ENCODE data around the gene FCGBP. TPM values are rescaled to one million over a fixed set of nuclear protein-coding genes. Genes with fewer than 3 reads are reported as not detected.
A peak's percentile ranks its signal among the peaks of the same experiment; 100 is the strongest.
"Not testable (repeated sequence)": the region's sequence is repeated elsewhere in the genome, so short reads cannot be mapped to it uniquely, and the experiment has no call there.

The FCGBP gene
- total RNA-seq, 2 donors from 2014 or later = 2.1 to 11.3 TPM

DNA sequence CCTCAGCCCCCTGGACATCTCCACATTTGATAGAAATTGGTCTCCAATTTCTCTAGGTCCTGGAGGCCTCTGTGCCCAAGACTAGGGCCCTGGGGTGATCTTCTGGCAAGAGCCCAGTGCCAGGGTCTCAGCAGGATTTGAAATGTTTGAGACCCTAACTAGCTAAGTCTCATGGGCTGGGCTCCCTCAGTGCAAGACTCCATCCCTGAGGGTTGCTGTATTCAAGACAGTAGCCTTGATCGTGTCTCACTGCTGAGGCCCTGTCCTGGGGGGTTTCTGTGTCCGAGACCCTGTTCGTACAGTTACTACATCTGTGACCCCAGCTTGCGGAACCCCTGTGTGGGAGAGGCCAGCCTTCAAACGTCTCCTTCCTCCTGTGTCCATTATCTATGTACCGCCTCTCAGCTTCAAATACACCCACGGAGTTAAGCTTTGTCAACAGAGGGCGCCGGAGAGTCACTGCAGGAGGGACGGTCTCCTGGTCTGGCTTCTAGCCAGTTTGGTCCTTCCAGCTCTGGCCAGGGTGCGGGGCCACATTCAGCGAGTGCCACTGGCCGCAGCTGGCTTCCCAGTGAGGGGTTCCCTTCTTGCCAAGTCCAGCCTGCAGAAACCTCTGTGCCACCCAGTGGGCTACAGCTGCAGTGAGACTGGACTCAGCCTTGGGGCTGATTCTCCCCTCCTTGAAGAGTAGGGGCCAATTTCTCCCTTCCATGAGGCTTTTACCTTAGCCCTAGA lies 36.8 kb downstream of the FCGBP start:
- not testable (repeated sequence) for H3K4me1 Mint-ChIP-seq; H3K27ac Mint-ChIP-seq; H3K36me3 Mint-ChIP-seq (ENCODE audit: low read depth); H3K27me3 Mint-ChIP-seq; H3K9me3 Mint-ChIP-seq; H3K4me3 Mint-ChIP-seq
- peak; percentile 91 for ATAC-seq (replicated peaks)

- not testable (repeated sequence) for H3K4me3 Mint-ChIP-seq; H3K4me1 Mint-ChIP-seq; H3K27me3 Mint-ChIP-seq; ATAC-seq (replicated peaks); H3K36me3 Mint-ChIP-seq (ENCODE audit: low read depth); H3K9me3 Mint-ChIP-seq
- H3K27ac Mint-ChIP-seq = peak overlapping the region; percentile 4
These were observed 39.3 kb downstream of the FCGBP start for GRCh38 chr19:39895096-39895495.

- not testable (repeated sequence) for ATAC-seq (replicated peaks); H3K27me3 Mint-ChIP-seq; H3K4me1 Mint-ChIP-seq; H3K4me3 Mint-ChIP-seq; H3K36me3 Mint-ChIP-seq (ENCODE audit: low read depth); H3K9me3 Mint-ChIP-seq
- peak overlapping the region; percentile 4 for H3K27ac Mint-ChIP-seq
These were observed 40.2 kb downstream of the FCGBP start for GRCh38 chr19:39894236-39894606.

DNA sequence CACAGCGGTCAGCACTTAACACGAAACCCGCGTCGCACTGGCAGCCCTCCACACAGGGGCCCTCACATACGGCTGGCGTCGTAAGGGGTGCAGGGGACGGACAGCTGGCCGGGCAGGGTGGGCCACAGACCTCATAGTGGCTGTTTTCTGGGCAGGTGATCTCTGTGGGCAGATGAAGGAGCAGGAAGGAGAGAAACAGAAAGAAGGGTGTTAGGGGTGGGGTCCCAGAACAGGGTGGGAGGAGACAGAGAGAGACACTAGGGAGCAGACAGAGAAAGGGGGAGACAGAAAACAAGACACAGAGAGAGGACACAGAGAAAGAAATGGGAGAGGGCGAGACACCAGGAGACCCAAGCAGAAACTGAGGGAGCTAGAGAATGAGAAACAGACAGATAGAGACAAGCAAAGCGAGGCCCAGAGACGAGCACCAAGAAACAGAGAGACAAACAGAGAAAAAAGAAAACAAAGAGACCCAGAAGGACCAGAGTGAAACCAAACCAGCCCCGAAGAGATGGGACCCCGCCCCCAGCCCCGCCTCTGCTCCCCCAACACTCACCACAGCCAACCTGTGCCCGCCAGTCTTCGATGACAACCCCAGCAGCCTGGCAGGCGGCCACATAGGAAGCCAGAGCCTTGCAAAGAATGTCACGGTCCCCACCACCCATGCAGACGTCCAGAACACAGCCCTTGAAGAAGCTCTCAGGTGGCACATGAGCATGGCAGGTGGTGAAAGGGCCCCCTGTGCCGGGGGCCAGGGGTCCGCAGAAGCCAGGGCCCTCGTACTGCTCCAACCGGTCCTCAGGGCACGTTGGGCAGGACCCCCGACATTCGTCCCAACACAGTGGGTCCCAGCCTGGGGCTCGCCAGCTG lies 40.8 kb downstream of the FCGBP start:
- not testable (repeated sequence) for ATAC-seq (replicated peaks)

DNA sequence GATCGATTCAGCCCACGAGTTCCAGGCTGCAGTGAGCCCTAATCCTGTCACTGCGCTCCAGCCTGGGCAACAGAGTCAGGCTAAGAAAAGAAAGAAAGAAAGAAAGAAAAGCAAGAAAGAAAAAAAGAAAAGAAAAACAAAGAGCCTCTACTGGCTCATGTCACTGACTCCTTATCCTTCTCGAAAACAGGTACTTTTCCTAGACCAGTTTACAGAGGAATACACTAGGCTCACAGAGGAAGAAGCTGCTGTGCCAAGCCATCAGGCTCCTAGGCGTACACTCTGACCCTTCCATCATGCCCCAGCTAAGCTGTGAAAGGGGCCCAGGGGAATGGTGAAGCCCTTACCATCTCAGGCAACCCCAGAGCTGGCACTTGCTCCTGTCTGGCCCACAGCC lies 41.9 kb downstream of the FCGBP start:
- not testable (repeated sequence) for H3K4me1 Mint-ChIP-seq; H3K27ac Mint-ChIP-seq; H3K4me3 Mint-ChIP-seq; H3K27me3 Mint-ChIP-seq; H3K36me3 Mint-ChIP-seq (ENCODE audit: low read depth); H3K9me3 Mint-ChIP-seq; ATAC-seq (replicated peaks)

More for the DNA sequence above, 40.8 kb downstream of the FCGBP start:
- H3K27ac Mint-ChIP-seq; H3K36me3 Mint-ChIP-seq (ENCODE audit: low read depth); H3K4me3 Mint-ChIP-seq; H3K4me1 Mint-ChIP-seq; H3K9me3 Mint-ChIP-seq; H3K27me3 Mint-ChIP-seq: not testable (repeated sequence)

DNA sequence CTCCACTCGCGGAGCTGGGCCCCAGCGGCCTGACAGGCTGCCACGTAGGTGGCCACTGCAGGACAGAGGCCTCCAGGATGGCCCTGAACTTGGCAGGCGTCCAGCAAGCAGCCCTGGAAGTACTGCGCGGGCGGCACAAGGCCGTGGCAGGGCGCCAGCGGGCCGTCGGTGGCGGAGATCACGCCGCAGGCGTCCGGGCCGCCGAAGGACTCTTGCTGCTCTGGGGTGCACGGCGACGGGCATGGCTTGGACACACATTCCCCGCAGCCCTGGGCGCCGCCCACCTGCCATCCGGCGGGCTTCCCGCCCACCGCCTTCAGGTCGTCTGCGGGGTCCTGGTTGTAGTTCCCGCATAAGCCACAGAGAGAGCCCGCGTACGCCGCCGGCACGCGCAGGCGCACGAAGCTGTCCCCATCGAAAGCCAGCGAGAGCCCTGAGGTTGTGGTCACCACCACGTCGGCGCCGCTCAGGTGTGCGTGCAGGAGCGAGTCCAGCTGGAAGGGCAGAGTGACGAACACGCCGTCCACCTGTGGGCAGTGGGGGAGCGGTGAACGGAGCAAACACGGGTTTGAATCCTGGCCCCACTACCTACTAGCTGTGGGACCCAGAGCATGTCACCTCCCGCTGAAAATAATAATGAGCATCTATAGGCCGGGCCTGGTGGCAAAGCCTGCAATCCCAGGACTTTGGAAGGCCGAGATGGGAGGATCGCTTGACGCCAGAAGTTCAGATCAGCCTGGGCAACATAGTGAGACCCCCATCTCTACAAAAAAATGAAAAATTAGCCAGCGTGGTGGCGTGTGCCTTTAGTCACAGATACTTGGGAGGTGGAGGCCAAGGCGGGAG lies 42.6 kb downstream of the FCGBP start:
- H3K27me3 Mint-ChIP-seq; H3K4me3 Mint-ChIP-seq; ATAC-seq (replicated peaks); H3K36me3 Mint-ChIP-seq (ENCODE audit: low read depth); H3K4me1 Mint-ChIP-seq; H3K27ac Mint-ChIP-seq; H3K9me3 Mint-ChIP-seq: not testable (repeated sequence)

DNA sequence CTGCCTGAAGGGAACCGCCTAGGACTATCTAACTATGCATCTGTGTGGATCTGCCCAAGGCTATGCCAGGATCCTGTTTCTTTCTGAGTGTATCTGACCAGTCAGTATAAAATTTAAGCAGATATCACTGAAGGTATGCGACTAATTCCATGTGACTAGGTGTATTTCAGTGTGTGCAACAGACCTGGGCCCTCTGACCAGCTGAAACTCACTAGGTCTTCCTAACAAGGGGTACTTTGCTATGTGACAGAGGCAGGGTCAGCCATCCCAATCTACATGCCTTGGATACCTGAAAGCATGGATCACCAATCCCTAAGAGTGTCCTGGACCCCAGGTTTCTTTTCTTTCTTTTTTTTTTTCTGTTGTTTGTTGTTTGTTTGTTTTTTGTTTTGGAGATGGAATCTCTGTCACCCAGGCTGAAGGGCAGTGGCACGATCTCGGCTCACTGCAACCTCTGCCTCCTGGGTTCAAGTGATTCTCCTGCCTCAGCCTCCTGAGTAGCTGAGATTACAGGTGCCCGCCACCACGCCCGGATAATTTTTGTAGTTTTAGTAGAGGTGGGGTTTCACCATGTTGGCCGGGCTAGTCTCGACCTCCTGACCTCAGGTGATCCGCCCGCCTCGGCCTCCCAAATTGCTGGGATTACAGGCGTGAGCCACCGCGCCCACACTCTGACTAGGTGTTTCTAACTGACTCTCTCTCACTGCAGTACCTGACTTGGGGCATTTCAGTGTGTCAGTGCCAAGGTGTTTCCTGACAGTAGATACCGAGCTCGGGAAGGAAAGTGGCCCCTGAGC lies 43.5 kb downstream of the FCGBP start:
- no peaks in the 10 kb centered on the region for H3K4me1 Mint-ChIP-seq
- H3K4me3 Mint-ChIP-seq = no peak overlapping the region
- no peaks in the 10 kb centered on the region for H3K36me3 Mint-ChIP-seq (ENCODE audit: low read depth)
- ATAC-seq (replicated peaks) = peak; percentile 12
- no peaks in the 10 kb centered on the region for H3K27me3 Mint-ChIP-seq
- no peak overlapping the region for H3K27ac Mint-ChIP-seq
- H3K9me3 Mint-ChIP-seq = no peaks in the 10 kb centered on the region

- H3K36me3 Mint-ChIP-seq (ENCODE audit: low read depth); H3K4me1 Mint-ChIP-seq; H3K4me3 Mint-ChIP-seq; H3K27ac Mint-ChIP-seq; H3K9me3 Mint-ChIP-seq; H3K27me3 Mint-ChIP-seq: not testable (repeated sequence)
- ATAC-seq (replicated peaks) = peak; percentile 8
These were observed 44.3 kb downstream of the FCGBP start for GRCh38 chr19:39889872-39890754.

DNA sequence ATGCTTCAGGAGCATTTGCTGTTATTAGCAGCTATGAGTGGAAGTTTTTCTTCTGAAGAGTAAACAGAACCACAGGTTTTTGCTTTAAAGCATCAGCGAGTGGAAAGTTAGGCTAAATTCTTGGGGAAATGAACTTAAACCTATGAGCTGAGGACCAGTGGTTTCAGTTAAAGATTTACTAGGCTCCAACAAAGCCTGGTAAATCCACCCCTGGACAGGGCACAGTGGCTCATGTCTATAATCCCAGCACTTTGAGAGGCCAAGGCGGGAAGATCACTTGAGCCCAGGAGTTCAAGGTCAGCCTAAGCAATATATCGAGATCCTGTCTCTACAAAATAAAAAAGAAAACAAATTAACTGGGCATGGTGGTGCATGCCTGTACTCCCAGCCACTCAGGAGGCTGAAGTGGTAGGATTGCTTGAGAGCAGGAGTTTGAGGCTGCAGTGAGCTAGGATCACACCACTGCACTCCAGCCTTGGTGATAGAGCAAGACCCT lies 46.9 kb downstream of the FCGBP start:
- not testable (repeated sequence) for H3K9me3 Mint-ChIP-seq; H3K27ac Mint-ChIP-seq; H3K4me1 Mint-ChIP-seq; H3K4me3 Mint-ChIP-seq; ATAC-seq (replicated peaks); H3K27me3 Mint-ChIP-seq; H3K36me3 Mint-ChIP-seq (ENCODE audit: low read depth)

DNA sequence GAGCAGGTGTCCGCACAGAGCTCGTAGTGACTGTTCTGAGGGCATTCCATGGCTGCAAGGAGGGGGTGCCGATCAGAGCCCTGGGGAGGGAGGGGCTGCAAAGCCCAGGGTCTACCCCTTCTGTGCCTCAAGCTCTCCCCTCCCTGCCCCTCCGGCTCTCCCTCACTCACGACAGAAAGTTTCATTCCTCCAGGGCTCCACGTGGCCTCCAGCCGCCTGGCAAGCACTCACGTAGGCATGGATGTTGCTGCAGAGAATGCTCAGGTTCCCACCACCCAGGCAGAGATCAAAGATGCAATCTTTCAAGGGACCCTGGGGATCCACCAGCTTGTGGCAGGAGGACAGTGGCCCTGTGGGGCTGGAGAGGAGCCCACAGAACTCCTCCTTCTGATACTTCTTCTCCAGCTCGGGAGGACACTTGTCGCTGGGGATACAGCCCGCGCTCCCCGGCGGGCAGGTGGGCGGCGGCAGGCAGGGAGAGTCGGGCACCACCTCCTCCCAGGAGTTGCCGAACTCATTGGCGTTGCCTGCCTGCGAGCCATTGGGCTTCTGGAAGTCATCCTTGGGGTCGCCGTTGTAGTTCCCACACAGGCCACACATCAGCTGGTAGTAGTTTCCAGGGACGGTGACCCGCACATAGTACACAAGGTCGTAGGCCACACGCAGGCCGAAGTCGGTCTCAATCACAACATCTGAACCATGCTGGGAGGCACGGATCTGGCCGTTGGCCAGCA lies 48.4 kb downstream of the FCGBP start:
- H3K27ac Mint-ChIP-seq; H3K4me1 Mint-ChIP-seq; H3K27me3 Mint-ChIP-seq; H3K9me3 Mint-ChIP-seq; H3K4me3 Mint-ChIP-seq; H3K36me3 Mint-ChIP-seq (ENCODE audit: low read depth); ATAC-seq (replicated peaks): not testable (repeated sequence)

- H3K36me3 Mint-ChIP-seq (ENCODE audit: low read depth); H3K4me1 Mint-ChIP-seq; H3K27me3 Mint-ChIP-seq; H3K27ac Mint-ChIP-seq; H3K4me3 Mint-ChIP-seq; ATAC-seq (replicated peaks); H3K9me3 Mint-ChIP-seq: not testable (repeated sequence)
These were observed 49.7 kb downstream of the FCGBP start for GRCh38 chr19:39884721-39885120.
